Mesendoderm (in vitro differentiated cells): ENCODE measurements around the gene WASHC2A.
"Not testable (repeated sequence)": the region's sequence is repeated elsewhere in the genome, so short reads cannot be mapped to it uniquely, and the experiment has no call there.

Experiments used
- DNase-seq: peaks from one replicate; pipeline ENCODE4 v3.0.0; 2013
- H2AK5ac ChIP-seq: 2 replicates; pipeline ENCODE4 v1.6.1; 2013; ENCODE audit warnings: low read length, inconsistent platforms
- H2BK120ac ChIP-seq: 2 replicates; pipeline ENCODE4 v1.6.1; 2013; ENCODE audit warnings: low read depth, mild to moderate bottlenecking, low read length, moderate library complexity, mixed read lengths
- H2BK15ac ChIP-seq: replicated peaks from 2 replicates; pipeline ENCODE4 v1.6.1; 2013; ENCODE audit warnings: low read depth, mild to moderate bottlenecking, moderate library complexity
- H2BK5ac ChIP-seq: 2 replicates; pipeline ENCODE4 v1.6.1; 2013; ENCODE audit warnings: low read length, inconsistent platforms
- H3K18ac ChIP-seq: 2 replicates; pipeline ENCODE4 v1.6.1; 2013; ENCODE audit warnings: mild to moderate bottlenecking, low read length, mixed read lengths
- H3K23ac ChIP-seq: one replicate; pipeline ENCODE4 v1.6.1; 2013; ENCODE audit warnings: low read length
- H3K27ac ChIP-seq: 2 replicates; pipeline ENCODE4 v1.5.1; 2013; ENCODE audit warnings: low read depth, mild to moderate bottlenecking, inconsistent platforms, low read length, moderate library complexity
- H3K27me3 ChIP-seq: 2 replicates; pipeline ENCODE4 v1.6.1; 2013; ENCODE audit warnings: low read length, control low read depth, mild to moderate bottlenecking, inconsistent platforms; ENCODE audit not compliant: insufficient read depth, poor library complexity
- H3K36me3 ChIP-seq: 2 replicates; pipeline ENCODE4 v1.6.1; 2013; ENCODE audit warnings: low read length, inconsistent platforms; ENCODE audit not compliant: control insufficient read depth, insufficient read depth
- H3K4ac ChIP-seq: one replicate; pipeline ENCODE4 v1.6.1; 2013; ENCODE audit warnings: low read depth, mild to moderate bottlenecking, low read length, moderate library complexity
- H3K4me1 ChIP-seq: 2 replicates; pipeline ENCODE4 v1.6.1; 2013; ENCODE audit warnings: low read depth, low read length, inconsistent platforms; ENCODE audit not compliant: control insufficient read depth
- H3K4me2 ChIP-seq: 2 replicates; pipeline ENCODE4 v1.6.1; 2013; ENCODE audit warnings: low read length
- H3K4me3 ChIP-seq: 2 replicates; pipeline ENCODE4 v1.5.1; 2013; ENCODE audit warnings: mild to moderate bottlenecking, low read length
- H3K56ac ChIP-seq: one replicate; pipeline ENCODE4 v1.6.1; 2013; ENCODE audit warnings: low read length
- H3K79me1 ChIP-seq: 2 replicates; pipeline ENCODE4 v1.6.1; 2013; ENCODE audit warnings: low read length, inconsistent platforms
- H3K79me2 ChIP-seq: 2 replicates; pipeline ENCODE4 v1.6.1; 2013; ENCODE audit warnings: mild to moderate bottlenecking, low read length; ENCODE audit not compliant: control insufficient read depth, insufficient read depth
- H3K9ac ChIP-seq: 2 replicates; pipeline ENCODE4 v1.6.1; 2013; ENCODE audit warnings: low read length, inconsistent platforms
- H4K5ac ChIP-seq: one replicate; pipeline ENCODE4 v1.6.1; 2013; ENCODE audit warnings: low read length
- H4K8ac ChIP-seq: one replicate; pipeline ENCODE4 v1.6.1; 2013; ENCODE audit warnings: low read depth, mild to moderate bottlenecking, control low read depth, low read length, moderate library complexity
- WGBS: extraction: QIAGEN DNeasy Blood & Tissue Kit; methylation state at CpG from one replicate; pipeline ENCODE4 v1.1.7; 2013; ENCODE audit warnings: low lambda C conversion rate, missing lambda C conversion rate; ENCODE audit not compliant: insufficient coverage; ENCODE audit errors: extremely low coverage; 5-methylcytosine and 5-hydroxymethylcytosine counted together

WASHC2A gene

DNA sequence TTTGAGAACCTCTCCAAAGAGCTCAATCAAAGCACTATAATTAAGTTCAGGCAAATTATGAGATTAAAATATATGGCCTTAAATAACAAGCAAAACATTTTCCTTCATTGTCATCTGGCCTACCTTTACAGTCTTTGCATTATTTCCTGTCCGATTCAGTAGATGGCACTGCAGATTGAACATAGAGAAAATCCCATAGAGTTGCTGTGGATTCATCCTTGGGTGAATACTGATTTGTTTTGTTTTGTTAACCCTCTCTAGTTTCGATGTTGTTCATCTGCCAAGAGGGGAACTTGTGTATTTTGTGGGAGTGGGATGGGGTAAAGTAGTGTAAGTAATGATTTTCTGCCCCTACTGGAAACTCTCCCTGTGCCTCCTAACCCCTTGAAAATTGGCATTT, 97.3 kb downstream of the WASHC2A start:
- not testable (repeated sequence) for H3K79me2 ChIP-seq, H3K4me3 ChIP-seq, H2BK5ac ChIP-seq, DNase-seq, H3K4ac ChIP-seq, H3K36me3 ChIP-seq, H4K5ac ChIP-seq, H4K8ac ChIP-seq, H3K79me1 ChIP-seq, H3K56ac ChIP-seq, H3K23ac ChIP-seq, H3K27ac ChIP-seq, H2BK120ac ChIP-seq, H3K27me3 ChIP-seq, H3K9ac ChIP-seq, H2AK5ac ChIP-seq, H3K4me2 ChIP-seq, H3K18ac ChIP-seq, H3K4me1 ChIP-seq, H2BK15ac ChIP-seq
- WGBS: no CpG with 5 or more reads among the region's 2 CpGs

DNA sequence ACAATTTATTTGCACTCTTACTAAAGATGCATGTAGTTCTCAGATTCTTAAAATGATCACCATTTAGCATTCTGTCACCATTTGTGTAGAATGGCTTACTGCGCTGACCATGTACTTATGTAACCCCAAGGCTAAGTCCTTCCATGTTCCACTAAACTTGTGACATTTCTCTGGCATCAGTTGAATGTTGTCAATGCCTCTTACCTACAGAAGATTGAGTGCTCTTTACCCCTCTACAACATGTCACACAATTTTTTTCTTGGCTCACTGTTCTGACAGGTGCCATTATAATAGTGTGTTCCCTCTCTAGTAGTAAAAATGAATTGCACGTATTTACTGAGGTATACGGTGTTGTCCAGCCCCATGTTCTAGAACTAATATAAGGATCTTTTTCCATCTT, 100.1 kb downstream of the WASHC2A start:
- not testable (repeated sequence) for H3K27ac ChIP-seq, H3K79me2 ChIP-seq, H4K8ac ChIP-seq, H3K18ac ChIP-seq, H3K56ac ChIP-seq, H3K36me3 ChIP-seq, H3K27me3 ChIP-seq, H3K4me1 ChIP-seq, H4K5ac ChIP-seq, DNase-seq, H2BK120ac ChIP-seq, H3K23ac ChIP-seq, H3K4me2 ChIP-seq, H3K4ac ChIP-seq, H3K79me1 ChIP-seq, H2BK15ac ChIP-seq, H2BK5ac ChIP-seq, H3K4me3 ChIP-seq, H2AK5ac ChIP-seq, H3K9ac ChIP-seq
- no CpG with 5 or more reads among the region's 3 CpGs for WGBS

DNA sequence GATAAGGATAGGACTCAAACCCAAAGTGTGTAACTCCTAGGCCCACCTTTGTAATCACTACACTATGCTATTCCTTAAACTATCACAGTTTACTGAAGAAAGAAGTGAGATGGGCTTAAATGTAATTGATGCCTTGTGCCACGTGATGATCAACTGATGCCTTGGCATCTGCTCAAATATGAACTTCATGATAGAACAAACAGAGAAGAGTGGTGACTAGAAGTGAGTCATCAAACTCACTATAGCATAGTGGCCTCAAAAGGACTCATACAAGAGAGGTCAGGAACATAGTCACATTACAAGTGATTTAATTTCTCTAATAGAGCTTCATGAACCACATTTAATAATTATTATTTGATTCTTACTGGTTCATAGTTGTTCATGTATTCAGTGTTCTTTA, 101.8 kb downstream of the WASHC2A start:
- DNase-seq, H3K4ac ChIP-seq, H3K18ac ChIP-seq, H3K4me3 ChIP-seq, H3K23ac ChIP-seq, H3K79me2 ChIP-seq, H2BK15ac ChIP-seq, H3K56ac ChIP-seq, H3K36me3 ChIP-seq, H3K9ac ChIP-seq, H2AK5ac ChIP-seq, H3K27ac ChIP-seq, H3K4me2 ChIP-seq, H3K4me1 ChIP-seq, H2BK120ac ChIP-seq, H3K79me1 ChIP-seq, H4K8ac ChIP-seq, H2BK5ac ChIP-seq, H3K27me3 ChIP-seq, H4K5ac ChIP-seq: not testable (repeated sequence)
- WGBS: no CpG with 5 or more reads among the region's 1 CpG

DNA sequence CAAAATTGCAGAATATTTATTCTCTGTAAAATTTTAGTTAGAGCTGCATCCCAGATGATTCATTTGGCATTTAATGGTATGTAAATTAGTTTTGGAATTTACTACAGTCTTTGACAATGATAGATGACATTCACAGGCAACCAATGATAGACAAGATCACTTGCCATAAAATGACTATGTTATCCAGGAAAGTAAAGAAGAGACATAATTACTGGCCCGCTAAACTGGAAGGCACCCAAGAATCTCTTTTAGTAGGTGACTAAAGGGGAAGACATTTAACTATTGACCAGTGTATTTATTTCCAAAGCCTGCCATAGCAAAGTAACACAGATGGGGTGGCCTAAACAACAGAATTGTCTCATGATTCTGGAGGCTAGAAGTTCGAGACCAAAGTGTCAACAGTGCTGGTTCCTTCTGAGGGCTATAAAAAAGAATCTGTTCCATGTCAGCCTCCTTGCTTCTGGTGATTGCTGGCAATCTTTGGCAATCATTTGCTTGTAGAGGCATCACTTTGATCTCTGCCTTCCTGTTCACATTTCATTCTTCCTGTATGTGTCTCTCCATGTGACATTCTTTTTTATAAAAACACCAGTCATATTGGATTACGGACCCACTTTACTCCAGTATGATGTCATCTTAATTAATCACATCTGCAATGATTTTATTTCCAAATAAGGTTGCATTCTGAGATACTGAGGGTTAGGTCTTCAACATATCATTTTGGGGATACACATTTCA, 107.2 kb downstream of the WASHC2A start:
- H3K27ac ChIP-seq, H3K23ac ChIP-seq, H3K79me2 ChIP-seq, H3K56ac ChIP-seq, H3K18ac ChIP-seq, H3K27me3 ChIP-seq, H2BK15ac ChIP-seq, H4K5ac ChIP-seq, H3K4me1 ChIP-seq, H3K4me3 ChIP-seq, H3K79me1 ChIP-seq, H3K36me3 ChIP-seq, H2BK5ac ChIP-seq, H2BK120ac ChIP-seq, H3K4ac ChIP-seq, DNase-seq, H3K9ac ChIP-seq, H2AK5ac ChIP-seq, H3K4me2 ChIP-seq, H4K8ac ChIP-seq: not testable (repeated sequence)
- no CpG with 5 or more reads among the region's 3 CpGs for WGBS
